Measurements from ENCODE around the gene ANKS4B. TPM values are rescaled to one million over a fixed set of nuclear protein-coding genes. Genes with fewer than 3 reads are reported as not detected.

The ANKS4B gene
- total RNA-seq, 4 donors from 2014 or later = not detected

DNA sequence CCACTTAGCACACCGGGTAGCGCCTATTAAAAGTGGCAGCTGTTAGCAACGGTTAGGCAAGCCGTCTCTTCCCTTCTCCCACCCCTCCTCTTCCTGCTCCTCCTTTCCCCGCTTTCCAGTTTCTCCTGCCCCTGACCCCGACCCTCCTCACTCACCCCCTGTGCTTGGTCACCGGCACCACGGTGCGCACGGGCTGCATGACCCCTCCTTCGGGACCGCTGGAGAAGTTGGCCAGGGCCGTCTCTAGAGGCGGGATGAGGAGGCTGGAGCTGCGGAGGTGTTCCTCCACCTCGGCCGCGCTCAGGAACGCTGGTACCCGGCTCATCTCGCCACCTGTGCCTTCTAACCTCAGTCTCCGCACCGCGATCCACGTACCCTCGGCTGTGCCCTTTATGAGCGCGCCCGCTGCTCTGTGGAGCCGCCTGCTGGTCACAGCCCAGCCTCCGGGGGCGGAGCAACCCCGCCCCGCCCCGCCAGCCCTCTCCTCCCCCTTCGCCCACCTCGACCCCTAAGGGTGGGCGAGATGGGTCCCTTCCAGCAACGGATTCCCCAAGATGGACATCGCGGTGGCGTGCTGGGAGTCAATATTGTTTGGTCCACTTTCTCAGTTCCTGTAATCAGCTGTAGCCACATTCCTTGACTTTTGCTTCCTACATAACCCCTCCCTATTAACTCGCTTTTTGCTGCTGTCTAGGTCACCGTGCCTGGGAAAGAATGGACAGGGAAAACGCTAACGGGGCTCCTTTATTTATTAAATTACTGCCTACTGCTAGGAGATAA lies 44.6 kb downstream of the ANKS4B start, which contains the start of gene CRYM:
CRYM (minus strand) TSS at position 364 of the 780 bp plus-strand sequence; CDS start at position 325, 39 bp downstream.
- TF ChIP-seq, protein P1, sequence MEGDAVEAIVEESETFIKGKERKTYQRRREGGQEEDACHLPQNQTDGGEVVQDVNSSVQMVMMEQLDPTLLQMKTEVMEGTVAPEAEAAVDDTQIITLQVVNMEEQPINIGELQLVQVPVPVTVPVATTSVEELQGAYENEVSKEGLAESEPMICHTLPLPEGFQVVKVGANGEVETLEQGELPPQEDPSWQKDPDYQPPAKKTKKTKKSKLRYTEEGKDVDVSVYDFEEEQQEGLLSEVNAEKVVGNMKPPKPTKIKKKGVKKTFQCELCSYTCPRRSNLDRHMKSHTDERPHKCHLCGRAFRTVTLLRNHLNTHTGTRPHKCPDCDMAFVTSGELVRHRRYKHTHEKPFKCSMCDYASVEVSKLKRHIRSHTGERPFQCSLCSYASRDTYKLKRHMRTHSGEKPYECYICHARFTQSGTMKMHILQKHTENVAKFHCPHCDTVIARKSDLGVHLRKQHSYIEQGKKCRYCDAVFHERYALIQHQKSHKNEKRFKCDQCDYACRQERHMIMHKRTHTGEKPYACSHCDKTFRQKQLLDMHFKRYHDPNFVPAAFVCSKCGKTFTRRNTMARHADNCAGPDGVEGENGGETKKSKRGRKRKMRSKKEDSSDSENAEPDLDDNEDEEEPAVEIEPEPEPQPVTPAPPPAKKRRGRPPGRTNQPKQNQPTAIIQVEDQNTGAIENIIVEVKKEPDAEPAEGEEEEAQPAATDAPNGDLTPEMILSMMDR (IDR thresholded peaks at IDR 0.05) = peak; percentile 44 to 77 (median 62)
- no peak for TF ChIP-seq POLR2A (IDR thresholded peaks at IDR 0.05)
- H3K4me1 ChIP-seq = peaks cover 6 to 13% (median 6%) of the 10 kb centered on the region in 3 donors
- H3K27ac ChIP-seq = peak within 1 kb of the TSS in 1 of 4 donors; percentile 0
- peaks cover 0 to 80% (median 0%) of the 10 kb centered on the region in 4 donors for H3K27me3 ChIP-seq
- DNase-seq = no peak
- H3K4me3 ChIP-seq = peak within 1 kb of the TSS; percentile 3 to 65 (median 46)
- H3K36me3 ChIP-seq = no peaks in the 10 kb centered on the region
- intact Hi-C loops (cut with DNase I) = loop anchor here (10.0 kb wide), 1 partner anchor 83 kb away; no protein-coding TSS in a partner anchor
- 0 to 3% methylated on average over 17 of the region's 46 CpGs for WGBS, 2 donors
- H3K9me3 ChIP-seq = no peaks in the 10 kb centered on the region

DNA sequence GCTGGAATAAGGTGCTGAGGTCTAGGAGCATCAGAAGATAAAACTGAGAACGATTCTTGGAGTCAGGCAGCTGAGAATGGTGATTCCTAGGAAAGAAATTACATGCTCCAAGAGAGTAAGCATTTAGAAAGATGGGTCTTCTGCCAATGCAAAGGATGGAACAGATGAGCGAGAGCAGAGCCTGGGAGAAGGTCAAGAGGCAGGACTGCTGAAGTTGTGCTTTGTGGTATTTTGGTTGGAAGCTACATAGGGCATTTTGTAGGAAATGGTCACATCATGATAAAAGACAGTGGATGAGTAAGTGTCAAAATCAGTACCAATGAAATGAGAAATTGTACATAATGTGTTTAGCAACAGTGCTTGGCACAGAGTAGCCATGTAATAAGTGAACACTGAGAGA lies 46.0 kb downstream of the ANKS4B start:
- peaks cover 6 to 24% (median 6%) of the 10 kb centered on the region in 3 donors for H3K4me1 ChIP-seq
- TF ChIP-seq POLR2A (IDR thresholded peaks at IDR 0.05) = no peak
- peaks cover 0 to 83% (median 5%) of the 10 kb centered on the region in 4 donors for H3K27me3 ChIP-seq
- H3K27ac ChIP-seq = no peak overlapping the region
- H3K4me3 ChIP-seq = no peak overlapping the region
- intact Hi-C loops (cut with DNase I) = loop anchor here (10.0 kb wide), 1 partner anchor 85 kb away; no protein-coding TSS in a partner anchor
- no peaks in the 10 kb centered on the region for H3K9me3 ChIP-seq
- H3K36me3 ChIP-seq = no peaks in the 10 kb centered on the region
- DNase-seq = no peak
- 63 to 72% methylated on average over 2 of the region's 2 CpGs for WGBS, 2 donors

DNA sequence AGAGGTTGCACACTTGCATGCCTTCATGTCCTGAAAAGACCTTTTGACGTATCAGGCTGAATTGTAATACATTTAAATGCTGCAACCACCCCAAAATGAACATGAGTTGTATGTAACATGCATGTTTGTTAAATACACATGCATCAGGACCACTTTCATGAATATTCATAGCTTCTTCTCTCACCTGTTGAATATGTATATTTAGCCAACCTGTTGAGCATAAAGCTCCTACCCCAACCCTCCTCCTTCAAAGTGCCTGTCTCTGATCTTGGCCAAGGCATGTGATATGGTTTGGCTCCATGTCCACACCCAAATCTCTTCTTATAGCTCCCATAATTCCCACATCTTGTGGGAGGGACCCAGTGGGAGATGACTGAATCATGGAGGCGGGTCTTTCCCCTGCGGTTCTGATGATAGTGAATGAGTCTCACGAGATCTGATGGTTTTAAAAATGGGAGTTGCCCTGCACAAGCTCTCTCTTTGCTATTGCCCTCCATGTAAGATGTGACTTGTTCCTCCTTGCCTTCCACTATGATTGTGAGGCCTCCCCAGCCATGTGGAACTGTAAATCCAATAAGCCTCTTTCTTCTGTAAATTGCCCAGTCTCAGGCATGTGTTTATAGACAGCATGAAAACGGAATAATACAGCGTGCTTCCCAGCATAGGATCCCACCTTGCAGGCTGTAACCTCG lies 48.3 kb downstream of the ANKS4B start:
- H3K4me3 ChIP-seq = no peak overlapping the region
- H3K36me3 ChIP-seq = no peaks in the 10 kb centered on the region
- TF ChIP-seq POLR2A (IDR thresholded peaks at IDR 0.05) = no peak
- H3K9me3 ChIP-seq = no peaks in the 10 kb centered on the region
- no peak overlapping the region for H3K27ac ChIP-seq
- peaks cover 6 to 24% (median 6%) of the 10 kb centered on the region in 3 donors for H3K4me1 ChIP-seq
- DNase-seq = no peak
- WGBS, 2 donors = 81 to 90% methylated on average over 7 of the region's 7 CpGs
- peaks cover 0 to 83% (median 5%) of the 10 kb centered on the region in 4 donors for H3K27me3 ChIP-seq
- intact Hi-C loops (cut with DNase I) = no loop called here

DNA sequence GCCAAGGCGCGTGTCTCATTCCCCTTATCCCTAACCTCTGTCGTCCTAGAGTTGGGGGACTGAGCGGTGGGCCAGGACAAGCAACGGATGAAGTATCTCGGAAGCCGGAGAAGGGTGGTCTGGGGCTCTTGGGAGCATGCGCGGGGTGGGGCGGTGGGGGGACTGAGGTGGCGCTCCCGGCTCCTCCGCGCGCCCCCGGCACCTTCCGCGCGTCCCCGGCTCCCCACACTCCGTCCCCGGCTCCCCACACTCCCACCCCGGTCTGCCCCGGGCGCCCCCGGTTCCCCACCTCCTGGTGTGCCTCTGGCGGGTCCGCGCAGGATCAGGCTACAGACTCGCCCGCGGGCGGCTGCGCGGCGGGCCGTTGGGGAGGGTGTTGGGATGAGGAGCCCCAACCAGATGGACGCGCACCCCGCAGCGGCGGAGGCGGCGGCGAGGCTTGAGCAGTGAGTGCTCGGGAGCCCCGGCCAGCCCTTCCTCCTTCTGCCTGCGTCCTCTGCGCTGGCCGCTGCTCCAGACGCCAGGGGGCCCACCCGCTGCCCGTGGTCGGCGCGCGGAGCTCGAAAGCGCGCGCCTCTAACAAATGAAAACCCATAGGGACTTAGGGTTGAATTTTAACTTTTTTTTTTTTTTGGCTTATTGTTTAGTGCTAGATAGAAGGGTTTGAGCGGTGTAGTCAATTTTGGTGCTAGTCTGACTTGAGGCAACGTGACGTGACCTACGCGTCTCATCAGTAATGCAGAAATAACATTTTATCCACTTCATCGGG lies 50.2 kb downstream of the ANKS4B start:
- TF ChIP-seq, protein P1 (IDR thresholded peaks at IDR 0.05) = peak in 5 of 6 experiments; percentile 12 to 30 (median 14)
- TF ChIP-seq POLR2A (IDR thresholded peaks at IDR 0.05) = no peak
- no peaks in the 10 kb centered on the region for H3K9me3 ChIP-seq
- H3K36me3 ChIP-seq = no peaks in the 10 kb centered on the region
- peak overlapping the region in 1 of 4 donors; percentile 42 for H3K27ac ChIP-seq
- H3K4me1 ChIP-seq = peaks cover 0 to 12% (median 0%) of the 10 kb centered on the region in 3 donors
- peaks cover 0 to 70% (median 5%) of the 10 kb centered on the region in 4 donors for H3K27me3 ChIP-seq
- DNase-seq = no peak
- WGBS, 2 donors = 3 to 6% methylated on average over 21 to 40 of the region's 67 CpGs
- peak overlapping the region; percentile 12 to 55 (median 39) for H3K4me3 ChIP-seq
- intact Hi-C loops (cut with DNase I) = no loop called here

DNA sequence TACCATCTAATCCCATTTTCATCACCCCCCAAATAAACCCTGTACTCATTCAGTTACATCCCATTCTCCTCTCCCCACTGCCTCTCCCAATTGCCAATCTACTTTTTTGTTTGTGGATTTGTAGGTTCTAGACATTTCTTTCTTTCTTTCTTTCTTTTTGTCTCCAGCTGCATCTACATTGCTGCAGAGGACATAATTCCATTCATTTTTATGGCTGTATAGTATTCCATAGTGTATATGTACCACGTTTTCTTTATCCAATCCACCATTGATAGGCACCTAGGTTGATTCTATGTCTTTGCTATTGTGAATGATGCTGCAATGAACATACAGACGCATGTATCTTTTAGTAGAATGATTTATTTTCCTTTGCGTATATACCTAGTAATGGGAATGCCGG lies 50.9 kb downstream of the ANKS4B start:
- peak overlapping the region in 1 of 4 donors; percentile 55 for H3K4me3 ChIP-seq

More for the DNA sequence above, 50.9 kb downstream of the ANKS4B start:
- Histone ChIP-seq H3K27me3 (peaks cover 0 to 65% (median 5%) of the 10 kb centered on the region in 4 donors), H3K27ac (no peak overlapping the region), H3K36me3 (no peaks in the 10 kb centered on the region), H3K4me1 (peaks cover 0 to 12% (median 0%) of the 10 kb centered on the region in 3 donors), H3K9me3 (peaks cover 0 to under 1% (median 0%) of the 10 kb centered on the region in 3 donors)
- intact Hi-C loops (cut with DNase I) = no loop called here
- no peak for TF ChIP-seq POLR2A (IDR thresholded peaks at IDR 0.05)
- TF ChIP-seq, protein P1 (IDR thresholded peaks at IDR 0.05) = no peak
- no peak for DNase-seq
- 84 to 90% methylated on average over 4 of the region's 4 CpGs for WGBS, 2 donors

All from esophagus squamous epithelium (tissue), 5 donors.